Activated CD8-positive, alpha-beta T cell treated with anti-CD3 and anti-CD28 coated beads for 36 hours (primary cell): ENCODE measurements around the gene KCNA10. TPM values are rescaled to one million over a fixed set of nuclear protein-coding genes. Genes with fewer than 3 reads are reported as not detected.

Experiments
- ATAC-seq: fragments of 200-7000 bp; cut with Tn5 transposase; one replicate; pipeline ENCODE4 v1.10.0; 2021; ENCODE audit warnings: mild to moderate bottlenecking, moderate library complexity
- CTCF ChIA-PET: fragments of 350-600 bp; sonication (Branson Sonifier 250); formaldehyde crosslinking; loops from one replicate; lab custom pipeline; 2021; ENCODE audit warnings: antibody characterized with exemption; lab: Charles Lee
- POLR2A ChIA-PET: fragments of 350-600 bp; sonication (Branson Sonifier 250); formaldehyde crosslinking; loops from one replicate; lab custom pipeline; 2021; ENCODE audit warnings: antibody characterized with exemption; lab: Charles Lee
- DNase-seq: peaks from one replicate; pipeline ENCODE4 v3.0.0-alpha.2; 2020
- H3K27ac Mint-ChIP-seq: one replicate; pipeline ENCODE4 v1.8.0; 2021; ENCODE audit warnings: mild to moderate bottlenecking, mixed read lengths
- H3K27me3 Mint-ChIP-seq: one replicate; pipeline ENCODE4 v1.8.0; 2021; ENCODE audit warnings: mixed read lengths
- H3K36me3 Mint-ChIP-seq: one replicate; pipeline ENCODE4 v1.8.0; 2021; ENCODE audit warnings: low read depth, mixed read lengths
- H3K4me1 Mint-ChIP-seq: one replicate; pipeline ENCODE4 v1.8.0; 2021; ENCODE audit warnings: low read depth, mixed read lengths
- H3K4me3 Mint-ChIP-seq: one replicate; pipeline ENCODE4 v1.8.0; 2021; ENCODE audit warnings: mild to moderate bottlenecking, moderate library complexity, mixed read lengths
- H3K9me3 Mint-ChIP-seq: one replicate; pipeline ENCODE4 v1.8.0; 2021; ENCODE audit warnings: mixed read lengths
- intact Hi-C: fragments of 100-400 bp; cut with micrococcal nuclease; formaldehyde crosslinking; loops from one replicate; pipeline ENCODE4 v1.10.0; 2022
- total RNA-seq, 2 experiments: library from RNA; stranded (reverse); gene quantifications; one replicate each; pipeline ENCODE4 v1.2.3, GENCODE V29; 2021
- TF ChIP-seq, protein P1 (sequence below): fragments of 200-600 bp; IDR thresholded peaks from one replicate; pipeline ENCODE4 v1.8.0; 2022; ENCODE audit warnings: antibody characterized with exemption, mild to moderate bottlenecking

KCNA10 gene
- total RNA-seq, 2 experiments from 2014 or later, result not detected

DNA sequence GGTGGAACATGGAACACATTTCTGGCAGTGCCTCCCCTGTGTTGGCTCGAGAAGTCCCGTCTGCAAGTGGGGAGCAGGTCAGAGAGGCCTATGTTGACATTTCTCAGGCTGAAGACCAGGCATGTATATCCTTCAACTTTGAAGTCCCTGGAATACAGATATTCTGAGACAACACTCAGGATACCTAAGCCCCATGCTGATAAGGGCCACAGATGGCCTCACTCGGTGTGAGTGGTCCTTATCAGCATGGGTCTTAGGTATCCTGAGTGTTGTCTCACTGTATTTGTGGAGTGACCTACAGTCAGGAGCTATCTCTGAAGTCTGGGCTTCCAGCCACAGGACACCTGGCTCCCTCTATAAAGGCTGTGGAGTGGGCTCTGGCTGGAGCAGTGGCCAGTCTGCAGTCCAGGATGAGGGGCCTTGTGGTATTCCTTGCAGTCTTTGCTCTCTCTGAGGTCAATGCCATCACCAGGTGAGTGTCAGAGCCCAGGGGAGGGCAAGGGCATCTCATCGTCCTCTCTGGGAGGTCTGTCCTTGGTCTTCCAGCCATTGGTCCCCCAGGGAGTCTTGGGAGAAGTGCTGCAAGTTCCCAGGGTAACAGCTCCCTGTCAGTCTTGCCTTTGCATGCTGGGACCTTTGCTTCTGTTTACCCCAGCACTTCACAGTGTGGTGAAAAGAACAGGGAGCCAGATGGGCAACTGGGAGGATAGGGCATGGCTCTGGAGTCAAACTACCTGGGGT, 38.4 kb downstream of the KCNA10 start:
- Mint-ChIP-seq H3K27me3 (peaks cover 10% of the 10 kb centered on the region), H3K4me1 (no peaks in the 10 kb centered on the region), H3K36me3 (no peaks in the 10 kb centered on the region), H3K4me3 (no peak overlapping the region), H3K9me3 (no peaks in the 10 kb centered on the region), H3K27ac (no peak overlapping the region)
- intact Hi-C loops, result no loop called here
- DNase-seq (no peak), ATAC-seq (no peak)
- TF ChIP-seq, protein P1, sequence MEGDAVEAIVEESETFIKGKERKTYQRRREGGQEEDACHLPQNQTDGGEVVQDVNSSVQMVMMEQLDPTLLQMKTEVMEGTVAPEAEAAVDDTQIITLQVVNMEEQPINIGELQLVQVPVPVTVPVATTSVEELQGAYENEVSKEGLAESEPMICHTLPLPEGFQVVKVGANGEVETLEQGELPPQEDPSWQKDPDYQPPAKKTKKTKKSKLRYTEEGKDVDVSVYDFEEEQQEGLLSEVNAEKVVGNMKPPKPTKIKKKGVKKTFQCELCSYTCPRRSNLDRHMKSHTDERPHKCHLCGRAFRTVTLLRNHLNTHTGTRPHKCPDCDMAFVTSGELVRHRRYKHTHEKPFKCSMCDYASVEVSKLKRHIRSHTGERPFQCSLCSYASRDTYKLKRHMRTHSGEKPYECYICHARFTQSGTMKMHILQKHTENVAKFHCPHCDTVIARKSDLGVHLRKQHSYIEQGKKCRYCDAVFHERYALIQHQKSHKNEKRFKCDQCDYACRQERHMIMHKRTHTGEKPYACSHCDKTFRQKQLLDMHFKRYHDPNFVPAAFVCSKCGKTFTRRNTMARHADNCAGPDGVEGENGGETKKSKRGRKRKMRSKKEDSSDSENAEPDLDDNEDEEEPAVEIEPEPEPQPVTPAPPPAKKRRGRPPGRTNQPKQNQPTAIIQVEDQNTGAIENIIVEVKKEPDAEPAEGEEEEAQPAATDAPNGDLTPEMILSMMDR, result no peak
- POLR2A ChIA-PET, result no interaction called here
- CTCF ChIA-PET, result interaction anchor here (2.5 to 4.4 kb wide), 2 partner anchors 16 to 20 kb away, joined by 14 to 20 read pairs; no protein-coding TSS in a partner anchor

DNA sequence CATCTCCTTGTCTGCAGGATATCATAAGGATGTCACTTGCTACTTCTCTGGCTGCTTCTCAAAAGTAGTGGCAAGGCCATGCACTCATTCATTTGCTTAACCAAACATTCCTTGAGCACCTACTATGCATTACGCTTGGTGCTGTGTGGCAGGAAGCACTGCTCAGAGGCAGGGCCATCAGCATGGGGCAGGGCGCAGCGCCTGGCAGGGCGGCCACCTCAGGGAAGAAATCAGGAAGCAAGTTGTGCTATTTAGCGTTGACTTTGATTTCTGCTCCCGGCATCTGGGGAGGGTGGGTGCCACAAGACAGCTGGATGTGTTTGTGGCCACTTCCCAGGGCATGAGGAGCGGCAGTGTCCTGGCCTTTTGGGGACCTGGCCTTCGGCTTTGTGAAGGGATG, 40.1 kb downstream of the KCNA10 start:
- DNase-seq (no peak), ATAC-seq (no peak)
- ChIA-PET POLR2A (interaction anchor here (0.9 kb wide), 1 partner anchor 9 kb away, joined by 3 read pairs; no protein-coding TSS in a partner anchor), CTCF (interaction anchor here (1.9 to 3.0 kb wide), 3 partner anchors 17 to 282 kb away, joined by 4 to 24 read pairs (median 5); no protein-coding TSS in a partner anchor)
- Mint-ChIP-seq H3K9me3 (no peaks in the 10 kb centered on the region), H3K36me3 (no peaks in the 10 kb centered on the region), H3K27ac (no peak overlapping the region), H3K4me1 (no peaks in the 10 kb centered on the region), H3K4me3 (no peak overlapping the region), H3K27me3 (peaks cover 10% of the 10 kb centered on the region)
- intact Hi-C loops, result no loop called here
- TF ChIP-seq, protein P1, result no peak

DNA sequence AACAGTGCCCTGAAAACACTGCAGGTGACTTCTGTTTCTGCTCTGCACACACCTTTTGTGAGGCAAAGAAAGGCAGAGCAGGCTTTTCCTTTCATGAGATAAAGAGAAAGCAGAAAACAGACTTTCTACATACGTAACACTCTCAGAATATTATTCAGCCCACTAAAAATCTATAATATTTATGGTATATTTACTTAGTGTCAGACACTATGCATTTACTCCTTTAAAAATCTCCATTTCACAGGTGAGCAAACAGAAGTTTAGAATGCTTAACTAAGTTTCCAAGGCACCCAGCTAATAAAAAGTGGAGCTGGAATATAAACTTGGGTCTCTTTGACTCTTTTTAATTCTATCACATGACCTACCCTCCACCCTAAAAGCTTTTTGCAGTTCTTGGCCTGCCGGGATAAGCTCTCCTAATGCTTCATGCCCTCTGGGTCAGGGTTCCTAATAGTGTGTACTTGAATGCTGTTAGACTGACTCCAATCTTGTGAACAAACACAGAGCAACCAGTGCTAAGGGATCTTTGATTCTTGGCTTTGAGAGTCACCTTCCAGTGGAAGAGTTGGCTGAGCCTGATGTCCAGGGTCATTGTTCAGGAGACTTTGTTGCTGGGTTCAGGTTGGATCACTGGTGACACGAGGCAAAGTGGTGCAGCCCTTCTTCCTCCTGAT, 40.9 kb downstream of the KCNA10 start:
- ChIA-PET CTCF (interaction anchor here (1.9 to 3.0 kb wide), 3 partner anchors 18 to 282 kb away, joined by 4 to 24 read pairs (median 5); no protein-coding TSS in a partner anchor), POLR2A (interaction anchor here (0.9 kb wide), 1 partner anchor 9 kb away, joined by 3 read pairs; no protein-coding TSS in a partner anchor)
- Mint-ChIP-seq H3K4me3 (no peak overlapping the region), H3K27ac (no peak overlapping the region), H3K9me3 (no peaks in the 10 kb centered on the region), H3K4me1 (no peaks in the 10 kb centered on the region), H3K36me3 (no peaks in the 10 kb centered on the region), H3K27me3 (peaks cover 5% of the 10 kb centered on the region)
- ATAC-seq (no peak), DNase-seq (no peak)
- intact Hi-C loops, result no loop called here
- TF ChIP-seq, protein P1, result no peak

DNA sequence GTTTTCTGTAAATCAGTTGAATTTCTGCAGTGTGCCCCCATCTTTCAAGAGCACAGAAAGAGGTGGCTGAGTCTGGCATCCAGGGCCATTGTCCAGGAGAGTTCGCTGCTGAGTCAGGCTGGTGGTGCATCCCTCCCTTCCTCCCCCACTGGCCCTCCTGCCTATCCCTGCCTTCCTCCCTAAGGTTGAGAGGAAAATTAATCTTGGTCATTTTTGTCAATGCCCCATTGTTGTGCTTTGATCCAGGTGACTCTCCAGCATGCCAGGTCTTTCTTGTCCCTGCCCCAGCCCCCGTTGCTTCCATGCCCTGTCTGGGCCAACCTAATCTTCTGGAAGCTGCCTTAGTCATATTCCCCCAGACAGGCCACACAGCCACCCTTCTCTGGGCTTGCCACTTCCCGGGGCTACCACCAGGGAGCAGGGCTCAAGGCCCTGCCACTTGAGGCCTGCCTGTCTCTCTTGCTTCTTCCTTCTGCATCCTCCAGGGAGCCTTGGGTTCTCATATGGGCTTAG, 41.5 kb downstream of the KCNA10 start:
- H3K27me3 Mint-ChIP-seq, result peaks cover 4% of the 10 kb centered on the region
- CTCF ChIA-PET, result interaction anchor here (1.9 to 3.0 kb wide), 3 partner anchors 18 to 281 kb away, joined by 4 to 24 read pairs (median 5); no protein-coding TSS in a partner anchor
- TF ChIP-seq, protein P1, result peak; percentile 18
- POLR2A ChIA-PET, result no interaction called here
- H3K4me3 Mint-ChIP-seq, result no peak overlapping the region
- intact Hi-C loops, result no loop called here
- H3K9me3 Mint-ChIP-seq, result no peaks in the 10 kb centered on the region
- no peaks in the 10 kb centered on the region for H3K36me3 Mint-ChIP-seq
- H3K4me1 Mint-ChIP-seq, result no peaks in the 10 kb centered on the region
- no peak overlapping the region for H3K27ac Mint-ChIP-seq
- ATAC-seq (no peak), DNase-seq (peak; percentile 12)
